Activated CD8-positive, alpha-beta memory T cell treated with anti-CD3 and anti-CD28 coated beads, Interleukin-2, amount 10 ng/mL, durations not matched to agents 7 days and 5 days (primary cell): Measurements from ENCODE around the gene ADAM33. TPM values are rescaled to one million over a fixed set of nuclear protein-coding genes. Genes with fewer than 3 reads are reported as not detected.

Experiments used
- ATAC-seq: fragments of 150-1000 bp; cut with Tn5 transposase; one replicate; pipeline ENCODE4 v1.10.0; 2021; ENCODE audit warnings: moderate library complexity
- CTCF ChIA-PET: fragments of 350-600 bp; sonication (Branson Sonifier 250); formaldehyde crosslinking; loops from one replicate; lab custom pipeline; 2021; ENCODE audit warnings: antibody characterized with exemption; lab: Charles Lee
- DNase-seq: peaks from one replicate; pipeline ENCODE4 v3.0.0-alpha.2; 2020
- H3K27ac Mint-ChIP-seq: one replicate; pipeline ENCODE4 v1.8.0; 2021; ENCODE audit warnings: mild to moderate bottlenecking, mixed read lengths
- H3K27me3 Mint-ChIP-seq: one replicate; pipeline ENCODE4 v1.8.0; 2021; ENCODE audit warnings: mixed read lengths
- H3K36me3 Mint-ChIP-seq: one replicate; pipeline ENCODE4 v1.8.0; 2021; ENCODE audit warnings: mild to moderate bottlenecking, mixed read lengths
- H3K4me1 Mint-ChIP-seq: one replicate; pipeline ENCODE4 v1.8.0; 2021; ENCODE audit warnings: mixed read lengths
- H3K4me3 Mint-ChIP-seq: one replicate; pipeline ENCODE4 v1.8.0; 2021; ENCODE audit warnings: mild to moderate bottlenecking, moderate library complexity, mixed read lengths
- H3K9me3 Mint-ChIP-seq: one replicate; pipeline ENCODE4 v1.8.0; 2022; ENCODE audit warnings: low read depth, mixed read lengths
- total RNA-seq, 2 experiments: library from RNA; stranded (reverse); gene quantifications; one replicate each; pipeline ENCODE4 v1.2.3, GENCODE V29; 2021

Gene ADAM33, protein sequence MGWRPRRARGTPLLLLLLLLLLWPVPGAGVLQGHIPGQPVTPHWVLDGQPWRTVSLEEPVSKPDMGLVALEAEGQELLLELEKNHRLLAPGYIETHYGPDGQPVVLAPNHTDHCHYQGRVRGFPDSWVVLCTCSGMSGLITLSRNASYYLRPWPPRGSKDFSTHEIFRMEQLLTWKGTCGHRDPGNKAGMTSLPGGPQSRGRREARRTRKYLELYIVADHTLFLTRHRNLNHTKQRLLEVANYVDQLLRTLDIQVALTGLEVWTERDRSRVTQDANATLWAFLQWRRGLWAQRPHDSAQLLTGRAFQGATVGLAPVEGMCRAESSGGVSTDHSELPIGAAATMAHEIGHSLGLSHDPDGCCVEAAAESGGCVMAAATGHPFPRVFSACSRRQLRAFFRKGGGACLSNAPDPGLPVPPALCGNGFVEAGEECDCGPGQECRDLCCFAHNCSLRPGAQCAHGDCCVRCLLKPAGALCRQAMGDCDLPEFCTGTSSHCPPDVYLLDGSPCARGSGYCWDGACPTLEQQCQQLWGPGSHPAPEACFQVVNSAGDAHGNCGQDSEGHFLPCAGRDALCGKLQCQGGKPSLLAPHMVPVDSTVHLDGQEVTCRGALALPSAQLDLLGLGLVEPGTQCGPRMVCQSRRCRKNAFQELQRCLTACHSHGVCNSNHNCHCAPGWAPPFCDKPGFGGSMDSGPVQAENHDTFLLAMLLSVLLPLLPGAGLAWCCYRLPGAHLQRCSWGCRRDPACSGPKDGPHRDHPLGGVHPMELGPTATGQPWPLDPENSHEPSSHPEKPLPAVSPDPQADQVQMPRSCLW
- total RNA-seq = not detected

DNA sequence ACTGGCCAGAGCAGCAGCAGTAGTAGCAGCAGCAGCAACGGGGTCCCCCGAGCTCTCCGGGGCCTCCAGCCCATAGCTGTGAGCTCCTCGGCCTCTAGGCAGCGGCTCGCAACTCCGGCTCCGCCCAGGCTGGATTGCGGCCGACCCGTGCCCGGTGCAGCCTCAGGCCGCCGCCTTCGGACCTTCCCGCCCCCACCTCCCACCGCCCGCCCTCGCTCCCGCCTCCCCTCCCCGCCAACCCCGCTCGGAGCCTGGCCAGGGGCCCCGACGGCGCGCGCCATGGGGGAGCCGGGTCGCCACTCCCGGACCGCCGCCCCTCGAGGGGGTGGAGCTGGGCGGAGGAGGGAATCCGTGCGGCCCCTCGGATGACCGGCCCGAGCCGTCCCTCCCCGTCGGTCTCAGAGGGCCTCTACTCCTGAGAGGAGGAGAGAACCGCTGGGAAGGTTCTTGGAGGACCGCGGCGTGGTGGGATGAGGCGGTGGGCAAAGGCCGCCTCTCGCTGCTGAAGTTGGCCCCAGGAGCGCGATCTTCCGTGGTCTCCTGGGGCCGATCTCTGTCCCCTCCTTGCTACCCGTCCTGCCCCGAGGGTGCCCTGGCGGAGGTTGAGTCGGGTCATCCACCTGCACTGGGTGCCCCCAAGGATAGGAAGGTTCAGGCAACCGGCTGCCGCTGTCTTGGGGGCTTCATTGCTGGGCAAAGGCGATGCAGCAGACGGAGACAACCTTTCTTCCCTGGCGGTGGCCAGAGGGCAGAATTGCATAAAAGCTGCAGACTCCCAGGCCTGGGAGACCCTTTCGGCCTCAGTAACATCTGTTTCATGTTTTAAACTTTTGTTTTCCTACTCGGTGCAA, at the start of gene ADAM33:
TSS of gene ADAM33 (minus strand) at position 80 of the 851 bp plus-strand sequence. CDS start at position 74, 6 bp downstream.
- CTCF ChIA-PET = interaction anchor here (0.8 to 9.8 kb wide), 3 partner anchors 10 to 29 kb away, joined by 3 to 122 read pairs (median 3); no protein-coding TSS in a partner anchor
- H3K36me3 Mint-ChIP-seq = no peaks in the 10 kb centered on the region
- DNase-seq = no peak
- peaks cover 71% of the 10 kb centered on the region for H3K27me3 Mint-ChIP-seq
- H3K9me3 Mint-ChIP-seq = no peaks in the 10 kb centered on the region
- H3K4me1 Mint-ChIP-seq = peaks cover 2% of the 10 kb centered on the region
- no peak within 1 kb of the TSS for H3K27ac Mint-ChIP-seq
- no peak for ATAC-seq
- no peak within 1 kb of the TSS for H3K4me3 Mint-ChIP-seq

DNA sequence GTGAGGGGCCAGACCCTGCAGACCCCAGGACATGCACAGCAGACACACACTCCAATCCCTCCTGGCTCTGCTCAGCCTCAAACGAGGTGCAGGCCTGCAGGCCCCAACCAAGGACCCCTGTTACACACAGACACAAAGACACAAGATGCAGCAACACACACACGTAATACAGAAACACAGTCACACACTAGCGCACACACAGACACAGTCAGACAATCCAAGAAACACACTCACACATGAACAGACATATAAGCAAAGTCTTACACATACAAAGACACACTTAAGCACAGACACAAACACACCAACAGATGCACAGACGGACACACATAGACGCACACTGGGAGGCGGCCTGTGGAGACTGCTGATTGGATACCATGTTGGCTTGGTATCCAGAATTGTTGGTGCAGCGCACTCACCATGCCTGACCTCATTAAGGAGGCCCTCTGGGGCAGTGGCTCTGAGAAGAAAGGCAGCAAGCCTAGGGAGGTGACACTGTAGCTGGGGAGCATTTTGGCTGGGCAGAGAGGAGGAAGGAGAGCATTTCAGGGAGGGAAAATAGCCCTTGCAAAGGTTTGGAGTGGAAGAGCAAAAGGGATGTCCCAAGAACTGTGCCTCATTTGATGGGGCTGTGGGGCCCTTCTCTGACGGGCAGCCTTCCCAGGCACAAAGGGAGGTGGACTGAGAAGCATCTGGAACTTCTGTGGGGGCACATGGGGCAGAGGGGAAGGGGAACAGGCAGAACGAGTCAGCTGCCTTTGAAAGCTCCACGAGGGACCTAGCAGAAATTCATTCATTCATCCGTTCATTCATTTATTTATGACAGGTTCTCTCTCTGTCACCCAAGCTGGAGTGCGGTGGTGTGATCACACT, 49.2 kb upstream of the ADAM33 start:
- Mint-ChIP-seq H3K4me1 (peaks cover 3% of the 10 kb centered on the region), H3K27me3 (peaks cover 60% of the 10 kb centered on the region)

GRCh38 chr20:3729811-3730540, 48.2 kb upstream of the ADAM33 start:
- DNase-seq (no peak), ATAC-seq (no peak)
- Mint-ChIP-seq H3K27me3 (peaks cover 59% of the 10 kb centered on the region), H3K9me3 (no peaks in the 10 kb centered on the region), H3K4me3 (no peak overlapping the region), H3K27ac (peak overlapping the region; percentile 19), H3K36me3 (no peaks in the 10 kb centered on the region), H3K4me1 (peaks cover 3% of the 10 kb centered on the region)
- CTCF ChIA-PET = interaction anchor here (1.0 to 1.2 kb wide), 2 partner anchors 14 to 23 kb away, joined by 3 to 4 read pairs; no protein-coding TSS in a partner anchor

More for the DNA sequence above, 49.2 kb upstream of the ADAM33 start:
- ATAC-seq (no peak), DNase-seq (no peak)
- Mint-ChIP-seq H3K27ac (no peak overlapping the region), H3K4me3 (no peak overlapping the region), H3K36me3 (no peaks in the 10 kb centered on the region), H3K9me3 (no peaks in the 10 kb centered on the region)
- CTCF ChIA-PET = no interaction called here

GRCh38 chr20:3729378-3729777, 47.6 kb upstream of the ADAM33 start:
- no peak overlapping the region for H3K4me3 Mint-ChIP-seq
- DNase-seq (no peak), ATAC-seq (no peak)
- H3K27ac Mint-ChIP-seq = no peak overlapping the region
- H3K4me1 Mint-ChIP-seq = peaks cover 3% of the 10 kb centered on the region
- no peaks in the 10 kb centered on the region for H3K36me3 Mint-ChIP-seq
- no peaks in the 10 kb centered on the region for H3K9me3 Mint-ChIP-seq
- peaks cover 62% of the 10 kb centered on the region for H3K27me3 Mint-ChIP-seq
- CTCF ChIA-PET = interaction anchor here (1.0 to 1.2 kb wide), 3 partner anchors 13 to 53 kb away, joined by 3 to 4 read pairs (median 3); no protein-coding TSS in a partner anchor

DNA sequence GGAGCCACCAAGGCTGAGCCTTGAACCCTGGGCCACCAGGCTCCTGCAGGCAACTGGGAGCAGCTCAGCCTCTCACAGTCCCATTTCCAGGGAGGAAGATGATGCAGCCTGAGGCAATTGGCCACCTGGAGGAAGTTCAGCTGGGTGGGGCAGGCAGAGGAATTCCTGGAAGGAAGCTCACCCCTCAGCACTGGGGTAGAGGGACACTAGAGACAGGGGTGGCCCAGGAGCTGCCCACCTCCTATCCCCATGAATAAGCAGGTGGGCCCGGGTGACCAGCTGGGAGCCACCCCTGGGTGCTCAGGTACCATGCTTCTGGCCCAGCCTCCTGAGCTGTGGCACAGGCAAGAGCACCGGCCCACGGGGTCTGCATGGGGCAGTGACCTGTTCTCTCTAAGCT, 47.1 kb upstream of the ADAM33 start:
- ATAC-seq (no peak), DNase-seq (no peak)
- Mint-ChIP-seq H3K36me3 (no peaks in the 10 kb centered on the region), H3K9me3 (no peaks in the 10 kb centered on the region), H3K27me3 (peaks cover 65% of the 10 kb centered on the region), H3K4me1 (peaks cover 3% of the 10 kb centered on the region), H3K4me3 (no peak overlapping the region), H3K27ac (no peak overlapping the region)
- CTCF ChIA-PET = interaction anchor here (1.0 to 1.2 kb wide), 3 partner anchors 13 to 52 kb away, joined by 3 to 4 read pairs (median 3); no protein-coding TSS in a partner anchor

- Mint-ChIP-seq H3K9me3 (no peaks in the 10 kb centered on the region), H3K27me3 (peaks cover 63% of the 10 kb centered on the region), H3K36me3 (no peaks in the 10 kb centered on the region), H3K4me3 (no peak overlapping the region), H3K27ac (no peak overlapping the region), H3K4me1 (peaks cover 3% of the 10 kb centered on the region)
- CTCF ChIA-PET = interaction anchor here (1.0 kb wide), 1 partner anchor 39 kb away, joined by 3 read pairs; the partner anchor contains the start of gene ADISSP
- DNase-seq (no peak), ATAC-seq (no peak)
These were observed 46.5 kb upstream of the ADAM33 start for GRCh38 chr20:3728354-3728753.

GRCh38 chr20:3727401-3728021, 45.7 kb upstream of the ADAM33 start:
- ATAC-seq (no peak), DNase-seq (no peak)
- Mint-ChIP-seq H3K27ac (no peak overlapping the region), H3K4me1 (peaks cover 3% of the 10 kb centered on the region), H3K4me3 (no peak overlapping the region), H3K27me3 (peaks cover 62% of the 10 kb centered on the region), H3K9me3 (no peaks in the 10 kb centered on the region), H3K36me3 (no peaks in the 10 kb centered on the region)
- CTCF ChIA-PET = interaction anchor here (1.0 to 1.3 kb wide), 3 partner anchors 11 to 59 kb away, joined by 3 to 4 read pairs (median 4); partner anchors contain the start of genes ADISSP and CENPB

GRCh38 chr20:3724356-3724755, 42.5 kb upstream of the ADAM33 start:
- Mint-ChIP-seq H3K4me1 (peaks cover 16% of the 10 kb centered on the region), H3K4me3 (no peak overlapping the region), H3K36me3 (no peaks in the 10 kb centered on the region), H3K27ac (no peak overlapping the region), H3K9me3 (no peaks in the 10 kb centered on the region), H3K27me3 (peaks cover 61% of the 10 kb centered on the region)
- DNase-seq (no peak), ATAC-seq (no peak)
- CTCF ChIA-PET = interaction anchor here (1.6 kb wide), 1 partner anchor 14 kb away, joined by 9 read pairs; no protein-coding TSS in a partner anchor

GRCh38 chr20:3723284-3723683, 41.5 kb upstream of the ADAM33 start:
- no peak for DNase-seq
- peaks cover 58% of the 10 kb centered on the region for H3K27me3 Mint-ChIP-seq
- peaks cover 16% of the 10 kb centered on the region for H3K4me1 Mint-ChIP-seq
- H3K4me3 Mint-ChIP-seq = no peak overlapping the region
- CTCF ChIA-PET = interaction anchor here (0.7 to 1.5 kb wide), 3 partner anchors 12 to 109 kb away, joined by 4 read pairs; no protein-coding TSS in a partner anchor
- no peaks in the 10 kb centered on the region for H3K9me3 Mint-ChIP-seq
- H3K36me3 Mint-ChIP-seq = no peaks in the 10 kb centered on the region
- no peak overlapping the region for H3K27ac Mint-ChIP-seq
- ATAC-seq = no peak

- ATAC-seq = no peak
- Mint-ChIP-seq H3K27ac (no peak overlapping the region), H3K4me3 (no peak overlapping the region), H3K36me3 (no peaks in the 10 kb centered on the region), H3K9me3 (no peaks in the 10 kb centered on the region), H3K27me3 (peaks cover 48% of the 10 kb centered on the region), H3K4me1 (peaks cover 16% of the 10 kb centered on the region)
- DNase-seq = no peak
- CTCF ChIA-PET = interaction anchor here (1.2 to 1.5 kb wide), 2 partner anchors 45 kb away, joined by 4 read pairs; no protein-coding TSS in a partner anchor
These were observed 40.1 kb upstream of the ADAM33 start for GRCh38 chr20:3721912-3722311.

GRCh38 chr20:3720626-3721025, 38.8 kb upstream of the ADAM33 start:
- no peaks in the 10 kb centered on the region for H3K9me3 Mint-ChIP-seq
- DNase-seq (no peak), ATAC-seq (no peak)
- peaks cover 46% of the 10 kb centered on the region for H3K27me3 Mint-ChIP-seq
- peaks cover 16% of the 10 kb centered on the region for H3K4me1 Mint-ChIP-seq
- no peak overlapping the region for H3K4me3 Mint-ChIP-seq
- H3K27ac Mint-ChIP-seq = no peak overlapping the region
- CTCF ChIA-PET = interaction anchor here (2.1 kb wide), 1 partner anchor 10 kb away, joined by 13 read pairs; no protein-coding TSS in a partner anchor
- H3K36me3 Mint-ChIP-seq = no peaks in the 10 kb centered on the region
